A673 (cell line): ENCODE results near the gene CITED1. TPM values are rescaled to one million over a fixed set of nuclear protein-coding genes. Genes with fewer than 3 reads are reported as not detected.

Experiments used
- BruUV-seq: library from RNA; stranded (reverse); fragments of 400-500 nt; replicated peaks from 2 replicates; lab custom pipeline; 2021; lab: Mats Ljungman, UMichigan
- CTCF ChIA-PET: fragments of 300-600 bp; sonication (Branson Sonifier 250); formaldehyde crosslinking; loops from one replicate; lab custom pipeline; 2022; ENCODE audit warnings: antibody characterized with exemption; lab: Charles Lee
- POLR2A ChIA-PET: fragments of 300-600 bp; sonication (Branson Sonifier 250); formaldehyde crosslinking; loops from one replicate; lab custom pipeline; 2022; ENCODE audit warnings: antibody characterized with exemption; ENCODE audit not compliant: low non-redundant PET; lab: Charles Lee
- DNase-seq: peaks from one replicate; pipeline ENCODE4 v3.0.0-alpha.2; 2015; ENCODE audit warnings: low spot score
- H3K27ac ChIP-seq: fragments of 200-600 bp; sonication (generic); 2 replicates; pipeline ENCODE4 v1.5.1; 2016; ENCODE audit warnings: mixed run types, low read depth, mild to moderate bottlenecking, mixed read lengths, antibody characterized with exemption, low read length; ENCODE audit not compliant: poor library complexity, severe bottlenecking
- H3K27me3 ChIP-seq: fragments of 200-600 bp; sonication (generic); replicated peaks from 2 replicates; pipeline ENCODE4 v1.6.1; 2017; ENCODE audit warnings: mixed run types, low read depth, mild to moderate bottlenecking, mixed read lengths, antibody characterized with exemption, low read length; ENCODE audit not compliant: insufficient read depth, poor library complexity
- H3K36me3 ChIP-seq: fragments of 200-600 bp; sonication (generic); 2 replicates; pipeline ENCODE4 v1.6.1; 2016; ENCODE audit warnings: mixed run types, mild to moderate bottlenecking, mixed read lengths, antibody characterized with exemption, low read length; ENCODE audit not compliant: insufficient read depth, poor library complexity, severe bottlenecking
- H3K4me1 ChIP-seq: fragments of 200-600 bp; sonication (generic); 2 replicates; pipeline ENCODE4 v1.6.1; 2017; ENCODE audit warnings: mixed run types, mild to moderate bottlenecking, mixed read lengths, antibody characterized with exemption, low read length; ENCODE audit not compliant: insufficient read depth, poor library complexity, severe bottlenecking
- H3K4me3 ChIP-seq: fragments of 200-600 bp; sonication (generic); 2 replicates; pipeline ENCODE4 v1.5.1; 2016; ENCODE audit warnings: low read depth, mixed run types, mild to moderate bottlenecking, mixed read lengths, low read length; ENCODE audit not compliant: poor library complexity, severe bottlenecking
- H3K9me3 ChIP-seq: fragments of 200-600 bp; sonication (generic); 2 replicates; pipeline ENCODE4 v1.6.1; 2016; ENCODE audit warnings: mixed run types, low read depth, mild to moderate bottlenecking, mixed read lengths, antibody characterized with exemption, low read length; ENCODE audit not compliant: poor library complexity, severe bottlenecking
- EZH2 ChIP-seq: fragments of 200-600 bp; sonication (generic); IDR thresholded peaks from 2 replicates; pipeline ENCODE4 v1.6.1; 2017; ENCODE audit warnings: borderline replicate concordance, low read depth, mild to moderate bottlenecking, mixed read lengths, antibody characterized with exemption, low read length; ENCODE audit not compliant: poor library complexity, severe bottlenecking
- intact Hi-C: fragments of 100-400 bp; cut with micrococcal nuclease; formaldehyde crosslinking; loops from one replicate; pipeline ENCODE4 v1.10.0; 2022; ENCODE audit not compliant: unreplicated experiment
- total RNA-seq: library from RNA; stranded (reverse); gene quantifications from 2 replicates; pipeline ENCODE4 v1.2.3, GENCODE V29; 2021
- TF ChIP-seq, protein P1 (sequence below): fragments of 300-800, 200-600 bp; sonication (generic); conservative IDR thresholded peaks from 2 replicates; pipeline ENCODE4 v1.5.1; 2017; ENCODE audit warnings: low read depth, mild to moderate bottlenecking, antibody characterized with exemption, low read length, moderate library complexity, mixed read lengths

The CITED1 gene
- total RNA-seq, 1 experiment from 2014 or later, result 3.2 TPM

DNA sequence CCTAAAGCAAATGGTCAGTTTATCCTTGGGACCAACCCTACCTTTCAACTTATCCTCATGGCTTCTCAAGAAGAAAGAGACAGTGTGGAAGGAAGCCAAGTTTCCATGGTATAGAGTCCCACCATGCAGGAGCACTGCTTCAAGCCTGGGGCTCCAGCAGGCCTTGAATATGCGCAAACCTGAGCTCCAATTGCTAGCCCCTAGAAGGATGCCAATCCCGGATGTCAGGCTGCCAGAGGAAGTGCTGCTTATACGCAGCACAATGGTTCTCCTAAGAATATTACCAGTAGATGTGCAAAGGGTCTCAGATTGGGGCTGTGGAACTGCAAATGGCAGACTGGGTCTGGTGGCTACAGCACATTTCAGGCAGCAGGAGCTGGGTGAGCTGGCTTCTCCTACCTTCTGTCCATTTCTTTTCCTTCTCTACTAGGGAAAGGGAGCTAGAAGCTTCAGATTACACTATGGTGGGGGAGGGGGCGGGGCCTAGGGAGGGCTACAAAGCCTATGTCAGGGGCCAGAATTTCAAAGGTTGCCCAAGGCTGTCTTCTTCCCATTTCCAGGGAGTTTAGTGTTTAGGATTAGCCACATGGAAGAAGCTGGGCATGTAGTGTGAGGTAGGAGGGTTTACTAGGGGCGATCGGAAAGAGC, 40.7 kb upstream of the CITED1 start:
- TF ChIP-seq EZH2, result no peak
- TF ChIP-seq, protein P1, sequence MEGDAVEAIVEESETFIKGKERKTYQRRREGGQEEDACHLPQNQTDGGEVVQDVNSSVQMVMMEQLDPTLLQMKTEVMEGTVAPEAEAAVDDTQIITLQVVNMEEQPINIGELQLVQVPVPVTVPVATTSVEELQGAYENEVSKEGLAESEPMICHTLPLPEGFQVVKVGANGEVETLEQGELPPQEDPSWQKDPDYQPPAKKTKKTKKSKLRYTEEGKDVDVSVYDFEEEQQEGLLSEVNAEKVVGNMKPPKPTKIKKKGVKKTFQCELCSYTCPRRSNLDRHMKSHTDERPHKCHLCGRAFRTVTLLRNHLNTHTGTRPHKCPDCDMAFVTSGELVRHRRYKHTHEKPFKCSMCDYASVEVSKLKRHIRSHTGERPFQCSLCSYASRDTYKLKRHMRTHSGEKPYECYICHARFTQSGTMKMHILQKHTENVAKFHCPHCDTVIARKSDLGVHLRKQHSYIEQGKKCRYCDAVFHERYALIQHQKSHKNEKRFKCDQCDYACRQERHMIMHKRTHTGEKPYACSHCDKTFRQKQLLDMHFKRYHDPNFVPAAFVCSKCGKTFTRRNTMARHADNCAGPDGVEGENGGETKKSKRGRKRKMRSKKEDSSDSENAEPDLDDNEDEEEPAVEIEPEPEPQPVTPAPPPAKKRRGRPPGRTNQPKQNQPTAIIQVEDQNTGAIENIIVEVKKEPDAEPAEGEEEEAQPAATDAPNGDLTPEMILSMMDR, result no peak
- Histone ChIP-seq H3K9me3 (no peaks in the 10 kb centered on the region), H3K4me1 (no peaks in the 10 kb centered on the region), H3K27me3 (no peaks in the 10 kb centered on the region), H3K27ac (no peak overlapping the region), H3K36me3 (no peaks in the 10 kb centered on the region), H3K4me3 (no peak overlapping the region)
- intact Hi-C loops, result no loop called here
- ChIA-PET POLR2A (no interaction called here), CTCF (no interaction called here)
- no peak for DNase-seq
- BruUV-seq, result no TSS peak

- no peaks in the 10 kb centered on the region for H3K36me3 ChIP-seq
- DNase-seq, result no peak
- no peak overlapping the region for H3K4me3 ChIP-seq
- H3K27ac ChIP-seq, result no peak overlapping the region
- BruUV-seq, result no TSS peak
- CTCF ChIA-PET, result no interaction called here
- intact Hi-C loops, result no loop called here
- H3K27me3 ChIP-seq, result peaks cover 5% of the 10 kb centered on the region
- TF ChIP-seq, protein P1, result no peak
- TF ChIP-seq EZH2, result no peak
- POLR2A ChIA-PET, result no interaction called here
- H3K4me1 ChIP-seq, result no peaks in the 10 kb centered on the region
- H3K9me3 ChIP-seq, result no peaks in the 10 kb centered on the region
These were observed 34.9 kb upstream of the CITED1 start for GRCh38 chrX:72340626-72341025.

GRCh38 chrX:72340041-72340440, 34.3 kb upstream of the CITED1 start:
- TF ChIP-seq, protein P1, result no peak
- TF ChIP-seq EZH2, result no peak
- ChIA-PET POLR2A (no interaction called here), CTCF (no interaction called here)
- no peak for DNase-seq
- H3K4me1 ChIP-seq, result no peaks in the 10 kb centered on the region
- H3K36me3 ChIP-seq, result no peaks in the 10 kb centered on the region
- peaks cover 5% of the 10 kb centered on the region for H3K27me3 ChIP-seq
- H3K27ac ChIP-seq, result no peak overlapping the region
- intact Hi-C loops, result no loop called here
- BruUV-seq, result no TSS peak
- H3K9me3 ChIP-seq, result no peaks in the 10 kb centered on the region
- H3K4me3 ChIP-seq, result no peak overlapping the region
